ENCODE results near the gene PLCH2. TPM values are rescaled to one million over a fixed set of nuclear protein-coding genes. Genes with fewer than 3 reads are reported as not detected.

PLCH2 gene
- polyA plus RNA-seq, 1 of the 3 experiments (the other 2 are of a cell fraction), result 0.08 TPM

GRCh38 chr1:2496087-2496622 lies 20.1 kb downstream of the PLCH2 start:
- CTCF ChIA-PET, result interaction anchor here (1.1 kb wide), 1 partner anchor 15 kb away, joined by 3 read pairs; no protein-coding TSS in a partner anchor

More at GRCh38 chr1:2496087-2496622, 20.1 kb downstream of the PLCH2 start:
- Histone ChIP-seq H3K27ac (ENCODE audit: low read depth in 2 of 2, low read length in 1 of 2) (no peak overlapping the region), H2AFZ (ENCODE audit: low read depth) (no peak overlapping the region), H3K9ac (no peak overlapping the region), H3K36me3 (replicated peaks in 1 of 2; ENCODE audit: control insufficient read depth in 1 of 2, insufficient read depth in 2 of 2, low read length in 1 of 2) (no peaks in the 10 kb centered on the region), H4K20me1 (ENCODE audit: insufficient read depth) (no peaks in the 10 kb centered on the region), H3K79me2 (ENCODE audit: insufficient read depth) (no peaks in the 10 kb centered on the region), H3K9me2 (no peaks in the 10 kb centered on the region), H3K27me3 (ENCODE audit: insufficient read depth) (no peaks in the 10 kb centered on the region), H3K4me1 (ENCODE audit: control insufficient read depth in 1 of 2, insufficient read depth in 2 of 2, low read depth in 1 of 2, low read length in 1 of 2) (peaks cover 0 to 15% of the 10 kb centered on the region in 2 experiments; a peak in 1 of 4 replicates), H3K9me3 (no peaks in the 10 kb centered on the region), H3F3A (replicated peaks; ENCODE audit: insufficient read depth) (no peaks in the 10 kb centered on the region), H3K4me2 (no peak overlapping the region), H3K4me3 (ENCODE audit: low read depth in 2 of 2, low read length in 1 of 2) (no peak overlapping the region)
- DNase-seq, result no peak
- WGBS (ENCODE audit: low lambda C conversion rate), result 65% methylated on average over 12 of the region's 28 CpGs
- no peak for TF ChIP-seq SMC3 (IDR thresholded peaks at IDR 0.05; ENCODE audit: low read depth, low read length)
- TF ChIP-seq FOXJ3 (CRISPR knock-in tag; IDR thresholded peaks at IDR 0.05), result no peak
- no peak for TF ChIP-seq FOXM1 (IDR thresholded peaks at IDR 0.05; ENCODE audit: low read depth)
- TF ChIP-seq TEAD4 (IDR thresholded peaks at IDR 0.05; ENCODE audit: borderline replicate concordance, insufficient read depth), result no peak
- no peak for TF ChIP-seq NRF1 (IDR thresholded peaks at IDR 0.05; ENCODE audit: low read depth, low read length)
- no peak for TF ChIP-seq USF2 (IDR thresholded peaks at IDR 0.05; ENCODE audit: borderline replicate concordance, low read depth, low read length)
- TF ChIP-seq REST (IDR thresholded peaks at IDR 0.05; ENCODE audit: low read depth, low read length), result no peak
- TF ChIP-seq NFIC (IDR thresholded peaks at IDR 0.05; ENCODE audit: borderline replicate concordance), result no peak
- no peak for TF ChIP-seq CHD2 (IDR thresholded peaks at IDR 0.05; ENCODE audit: low read length, partially characterized antibody)
- no peak for TF ChIP-seq MAX (IDR thresholded peaks at IDR 0.05; ENCODE audit: low read depth)
- TF ChIP-seq MEF2A (IDR thresholded peaks at IDR 0.05; ENCODE audit: borderline replicate concordance, low read depth), result no peak
- POLR2A ChIA-PET, result no interaction called here
